Amygdala (tissue), 56 donors: Measurements from ENCODE around the gene CDK13.

Experiments
- DNase-seq, 56 donors: peaks; one replicate each; lab custom pipeline; 2025; lab: John Stamatoyannopoulos, UW

CDK13 gene

DNA sequence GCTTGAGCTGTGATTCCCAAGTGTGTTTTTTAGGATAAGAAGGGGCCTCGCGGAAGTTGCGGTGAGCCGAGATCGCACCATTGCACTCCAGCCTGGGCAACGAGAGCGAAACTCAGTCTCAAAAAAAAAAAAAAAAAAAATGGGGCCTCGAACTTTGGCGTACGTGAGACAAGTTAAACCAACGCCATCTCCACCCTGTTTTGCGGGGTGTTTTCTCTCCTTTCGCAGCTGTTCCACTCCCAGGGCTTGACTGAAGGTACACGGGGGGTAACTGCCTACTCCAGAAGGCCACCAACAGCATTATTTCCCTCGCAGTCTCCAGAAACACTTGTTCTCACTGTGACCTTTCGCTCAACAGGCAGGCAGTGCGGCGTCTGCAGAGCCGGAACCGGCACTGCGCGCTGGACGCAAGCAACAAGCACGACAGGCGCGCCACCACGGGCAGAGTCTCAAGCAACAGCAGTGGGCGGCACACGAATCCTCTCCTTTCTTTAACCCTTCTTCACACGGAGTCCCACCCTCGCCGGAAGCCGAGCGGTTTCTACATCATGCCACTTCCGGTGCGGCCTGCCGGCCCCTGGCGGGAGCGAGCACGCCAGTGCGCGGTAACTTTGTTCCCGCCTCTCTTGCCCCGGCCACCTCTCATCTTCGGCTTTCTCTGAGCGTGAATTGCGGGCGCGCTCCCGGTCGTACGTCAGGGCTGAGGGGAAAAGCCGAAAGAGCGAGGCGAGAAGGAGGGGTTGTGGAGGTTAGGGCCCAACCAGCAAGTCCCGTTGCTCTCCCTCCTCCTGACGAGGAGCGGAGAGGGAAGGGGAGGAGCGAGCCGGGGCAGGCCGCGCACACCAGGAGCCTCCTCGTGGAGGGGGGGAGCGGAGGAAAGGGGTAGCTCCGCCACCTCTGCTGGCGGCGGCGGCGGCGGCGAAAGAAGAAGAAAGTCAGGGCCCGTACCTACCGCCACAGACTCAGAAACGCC, 814 bp upstream of the CDK13 start:
- peak; percentile 72 to 99 (median 98) for DNase-seq

DNA sequence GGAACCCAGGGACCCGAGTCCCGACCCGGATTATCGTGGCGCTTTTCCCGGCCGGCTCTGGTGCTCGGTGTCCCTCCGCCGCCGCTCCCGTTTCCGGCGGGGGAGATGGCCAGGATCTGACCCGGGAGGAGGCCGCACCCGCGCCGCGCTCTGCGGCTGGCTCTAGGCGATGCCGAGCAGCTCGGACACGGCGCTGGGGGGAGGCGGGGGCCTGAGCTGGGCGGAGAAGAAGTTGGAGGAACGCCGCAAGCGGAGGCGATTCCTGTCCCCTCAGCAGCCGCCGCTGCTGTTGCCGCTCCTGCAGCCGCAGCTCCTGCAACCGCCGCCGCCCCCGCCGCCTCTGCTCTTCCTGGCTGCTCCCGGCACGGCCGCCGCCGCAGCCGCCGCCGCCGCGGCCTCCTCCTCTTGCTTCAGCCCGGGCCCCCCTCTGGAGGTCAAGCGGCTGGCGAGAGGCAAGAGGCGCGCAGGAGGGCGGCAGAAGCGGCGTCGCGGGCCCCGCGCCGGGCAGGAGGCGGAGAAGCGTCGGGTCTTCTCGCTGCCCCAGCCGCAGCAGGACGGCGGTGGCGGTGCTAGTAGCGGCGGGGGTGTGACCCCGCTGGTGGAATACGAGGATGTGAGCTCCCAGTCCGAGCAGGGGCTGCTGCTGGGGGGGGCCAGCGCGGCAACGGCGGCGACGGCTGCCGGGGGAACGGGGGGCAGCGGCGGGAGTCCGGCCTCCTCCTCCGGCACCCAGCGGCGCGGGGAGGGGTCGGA, 593 bp downstream of the CDK13 start:
- DNase-seq: peak in 36 of 56 donors; percentile 22 to 72 (median 48)

DNA sequence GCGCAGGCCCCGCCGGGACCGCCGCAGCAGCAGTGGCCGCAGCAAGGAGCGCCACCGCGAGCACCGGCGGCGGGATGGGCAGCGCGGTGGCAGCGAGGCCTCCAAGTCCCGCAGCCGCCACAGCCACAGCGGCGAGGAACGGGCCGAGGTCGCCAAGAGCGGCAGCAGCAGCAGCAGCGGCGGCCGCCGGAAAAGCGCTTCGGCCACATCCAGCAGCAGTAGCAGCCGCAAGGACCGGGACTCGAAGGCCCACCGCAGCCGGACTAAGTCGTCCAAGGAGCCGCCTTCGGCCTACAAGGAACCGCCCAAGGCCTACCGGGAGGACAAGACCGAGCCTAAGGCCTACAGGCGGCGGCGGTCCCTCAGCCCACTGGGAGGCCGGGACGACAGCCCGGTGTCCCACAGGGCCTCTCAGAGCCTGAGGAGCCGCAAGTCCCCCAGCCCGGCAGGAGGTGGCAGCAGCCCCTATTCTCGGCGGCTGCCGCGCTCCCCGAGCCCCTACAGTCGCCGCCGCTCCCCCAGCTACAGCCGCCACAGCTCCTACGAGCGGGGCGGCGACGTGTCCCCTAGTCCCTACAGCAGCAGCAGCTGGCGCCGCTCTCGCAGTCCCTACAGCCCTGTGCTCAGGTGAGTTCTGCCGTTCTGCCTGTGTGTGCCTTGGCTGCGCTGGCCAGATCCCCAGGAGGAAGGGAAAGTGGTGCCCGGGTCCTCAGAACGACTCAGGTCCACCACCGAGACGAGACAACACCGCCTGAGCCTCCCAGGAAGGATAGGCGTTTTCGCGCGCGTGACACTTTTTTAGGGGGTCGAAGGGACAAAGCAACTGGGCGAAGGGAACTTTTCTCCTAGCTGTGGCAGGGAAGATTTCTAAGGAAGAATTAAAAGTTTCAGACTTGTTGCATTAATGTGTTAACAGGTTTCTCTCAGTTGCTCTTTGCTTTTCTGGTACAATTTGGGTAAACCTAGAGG, 1.5 kb downstream of the CDK13 start:
- DNase-seq: peak in 51 of 56 donors; percentile 2 to 68 (median 31)

DNA sequence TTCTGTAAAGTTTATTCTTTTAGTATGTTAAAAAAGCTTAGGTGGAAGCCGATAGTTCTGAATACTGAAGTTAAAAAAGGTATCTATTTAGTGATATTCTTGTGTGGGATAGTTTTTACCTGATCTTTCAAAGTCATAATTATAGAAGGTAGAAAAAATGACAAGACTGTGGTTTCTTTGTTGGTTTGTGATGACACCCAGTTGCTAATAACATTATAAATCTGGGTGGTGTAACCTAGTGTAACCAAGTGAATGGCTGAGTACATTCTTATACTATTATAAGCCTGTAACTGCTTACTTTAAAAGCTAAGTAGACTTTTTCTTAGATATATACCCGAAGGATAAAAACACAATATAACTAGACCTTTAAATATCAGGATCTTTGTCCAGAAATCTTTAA, 2.3 kb downstream of the CDK13 start:
- DNase-seq: no peak

DNA sequence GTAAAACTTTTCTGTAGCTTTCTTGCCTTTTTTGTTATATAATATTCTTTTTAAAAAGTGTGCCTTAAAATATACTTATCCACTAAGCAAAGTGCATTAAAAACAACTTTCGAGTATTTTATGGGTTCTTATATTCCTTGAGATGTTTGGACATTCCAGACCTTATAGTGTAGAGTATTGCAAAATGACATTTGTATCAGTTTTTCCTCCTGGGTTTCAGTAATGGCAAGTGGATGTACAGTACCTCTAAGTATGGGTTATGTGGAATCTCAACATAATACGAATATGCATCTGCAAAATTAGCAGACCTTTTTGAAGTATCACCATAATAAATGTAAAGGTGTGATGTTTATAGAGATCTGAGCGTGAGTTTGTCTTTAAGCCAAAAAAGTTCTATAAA, 2.7 kb downstream of the CDK13 start:
- no peak for DNase-seq

DNA sequence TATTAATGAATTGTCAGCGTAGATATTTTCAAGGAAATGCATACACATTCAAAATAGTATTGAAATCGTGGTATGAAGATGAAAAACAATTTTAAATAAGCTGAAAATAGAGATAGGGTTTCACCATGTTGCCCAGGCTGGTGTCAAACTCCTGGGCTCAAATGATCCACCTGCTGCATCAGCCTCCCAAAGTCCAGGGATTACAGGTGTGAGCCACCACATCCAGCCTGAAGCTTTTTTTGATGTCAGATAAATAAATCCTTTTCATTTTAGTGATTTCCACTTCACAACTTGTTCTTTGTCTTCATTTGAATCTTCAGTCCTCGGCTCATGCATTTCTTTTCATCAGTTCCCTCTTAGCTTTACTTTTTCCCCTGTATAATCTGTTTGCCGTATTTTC, 4.6 kb downstream of the CDK13 start:
- DNase-seq: no peak

DNA sequence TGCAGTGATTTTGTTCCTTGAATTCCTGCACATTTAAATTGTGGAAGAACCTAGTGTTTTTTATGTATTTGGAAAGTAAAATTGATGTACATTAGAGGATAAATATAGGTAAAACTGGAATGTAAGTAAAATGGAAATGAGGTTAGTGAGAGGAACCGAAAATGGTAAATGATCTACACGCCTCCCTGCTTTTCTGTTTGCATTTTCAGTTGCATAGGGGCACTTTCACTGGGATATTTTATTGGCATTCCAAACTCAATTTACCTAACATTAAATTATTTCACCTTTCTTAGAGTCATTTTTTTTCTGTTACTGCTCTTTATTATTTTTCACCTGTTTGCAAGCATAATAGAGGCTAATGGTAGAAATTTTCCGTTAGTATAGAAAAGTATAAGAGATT, 8.0 kb downstream of the CDK13 start:
- no peak for DNase-seq

DNA sequence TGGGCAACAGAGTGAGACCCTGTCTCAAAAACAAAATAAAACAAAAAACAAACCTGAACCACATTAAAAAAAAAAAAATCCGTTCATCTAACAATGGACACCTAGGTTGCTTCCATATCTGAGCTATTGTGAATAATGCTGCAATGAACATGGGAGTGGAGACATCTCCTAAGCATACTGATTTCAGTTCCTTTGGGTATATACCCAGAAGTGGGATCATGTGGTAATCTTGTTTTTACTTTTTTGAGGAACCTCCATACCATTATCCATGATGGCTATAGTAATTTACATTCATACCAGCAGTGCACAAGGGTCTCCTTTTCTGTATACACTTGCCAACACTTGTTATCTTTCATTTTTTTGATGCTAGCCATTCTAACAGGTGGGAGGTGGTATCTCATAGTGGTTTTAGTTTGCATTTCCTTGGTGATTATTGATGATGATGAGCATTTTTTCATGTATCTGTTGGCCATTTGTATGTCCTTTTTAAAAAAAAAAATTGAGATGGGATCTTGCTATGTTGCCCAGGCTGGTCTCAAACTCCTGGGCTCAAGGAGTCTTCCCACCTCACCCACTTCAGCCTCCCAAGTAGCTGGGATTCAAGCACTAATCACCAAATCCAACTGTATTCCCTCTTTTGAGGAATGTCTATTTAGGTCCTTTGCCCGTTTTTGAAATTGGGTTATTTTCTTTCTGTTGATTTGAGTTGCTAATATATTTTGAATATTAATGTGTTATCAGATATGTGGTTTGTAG, 17.5 kb downstream of the CDK13 start:
- no peak for DNase-seq

DNA sequence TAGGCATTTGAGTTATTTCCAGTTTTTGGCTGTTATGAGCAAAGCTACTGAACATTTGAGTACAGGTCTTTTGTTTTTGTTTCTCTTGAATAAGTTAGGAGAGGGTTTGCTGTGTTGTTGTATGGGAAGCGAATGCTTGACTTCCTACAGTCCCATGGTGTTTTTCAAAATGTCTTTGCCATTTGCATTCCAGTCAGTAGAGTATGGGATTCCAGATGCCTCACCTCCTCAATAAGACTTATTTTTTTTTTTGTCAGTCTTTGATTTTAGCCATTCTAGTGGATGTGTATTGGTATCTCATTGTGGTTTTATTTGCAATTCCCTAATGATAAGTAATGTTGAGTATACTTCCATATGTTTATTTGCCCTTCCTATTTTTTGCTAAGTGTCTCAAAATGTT, 19.4 kb downstream of the CDK13 start:
- DNase-seq: no peak

DNA sequence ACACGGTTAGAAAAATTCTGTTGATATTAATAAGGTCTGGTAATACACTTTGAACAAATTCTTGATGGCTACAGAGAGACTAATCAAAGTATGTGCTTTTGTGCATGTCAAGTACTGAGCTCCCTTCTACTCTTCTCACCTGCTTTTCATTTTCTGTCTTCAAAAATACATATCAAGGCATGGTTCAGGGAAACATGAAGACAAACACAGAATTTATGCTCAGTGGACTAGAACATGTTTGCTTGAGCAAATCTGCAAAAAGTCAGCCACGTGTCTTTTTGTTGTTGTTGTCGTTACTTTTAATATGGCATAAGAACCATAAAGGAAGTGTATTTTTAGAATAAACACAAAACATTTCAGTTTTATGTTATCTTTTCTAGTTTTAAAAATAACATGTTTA, 21.9 kb downstream of the CDK13 start:
- no peak for DNase-seq

DNA sequence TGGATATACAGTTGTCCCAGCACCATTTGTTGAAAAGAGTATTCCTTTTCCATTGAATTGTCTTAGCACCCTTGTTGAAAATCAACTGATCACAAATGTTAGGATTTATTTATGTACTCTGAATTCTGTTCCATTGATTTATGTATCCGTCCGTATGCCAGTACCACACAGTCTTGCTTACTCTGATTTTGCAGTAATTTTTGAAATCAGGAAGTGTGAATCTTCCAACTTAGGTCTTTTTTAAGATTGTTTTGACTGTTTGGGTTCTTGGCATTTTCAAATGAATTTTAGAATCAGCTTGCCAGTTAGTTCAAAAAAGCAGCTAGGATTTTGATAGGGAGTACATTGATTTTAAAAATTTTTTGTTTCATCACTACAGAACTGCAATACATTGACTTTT, 23.7 kb downstream of the CDK13 start:
- no peak for DNase-seq

DNA sequence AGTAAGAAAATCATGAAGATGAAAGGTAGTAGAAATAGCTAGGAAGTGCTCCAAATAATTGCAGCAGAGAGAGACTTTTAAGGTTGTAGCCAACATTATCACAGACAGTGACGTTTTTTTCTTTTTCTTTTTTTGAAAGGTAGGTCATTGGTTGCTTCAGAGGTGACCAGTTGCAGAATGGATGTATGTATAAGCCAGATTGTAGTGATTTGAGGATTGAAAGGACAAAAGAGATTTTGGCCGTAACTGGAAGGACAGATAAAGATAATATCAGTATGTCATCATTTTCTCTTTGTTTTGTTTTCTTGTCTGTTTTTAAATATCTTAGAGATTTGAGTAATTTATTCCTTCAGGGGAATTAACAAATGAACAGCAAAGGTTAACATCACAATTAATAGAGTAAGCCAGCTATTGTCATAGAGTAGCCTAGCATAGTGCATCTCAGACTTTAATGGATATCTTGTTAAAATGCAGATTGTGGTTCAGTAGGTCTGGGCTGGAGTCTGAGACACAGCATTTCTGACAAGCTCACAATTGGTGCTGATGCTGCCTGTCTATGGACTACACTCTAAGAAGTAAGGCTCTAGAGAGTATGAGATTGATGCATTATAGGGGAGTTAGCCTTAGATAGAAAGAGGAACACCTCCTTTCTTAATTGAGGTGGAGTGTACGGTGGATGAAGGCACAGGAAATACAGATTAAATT, 28.3 kb downstream of the CDK13 start:
- no peak for DNase-seq

DNA sequence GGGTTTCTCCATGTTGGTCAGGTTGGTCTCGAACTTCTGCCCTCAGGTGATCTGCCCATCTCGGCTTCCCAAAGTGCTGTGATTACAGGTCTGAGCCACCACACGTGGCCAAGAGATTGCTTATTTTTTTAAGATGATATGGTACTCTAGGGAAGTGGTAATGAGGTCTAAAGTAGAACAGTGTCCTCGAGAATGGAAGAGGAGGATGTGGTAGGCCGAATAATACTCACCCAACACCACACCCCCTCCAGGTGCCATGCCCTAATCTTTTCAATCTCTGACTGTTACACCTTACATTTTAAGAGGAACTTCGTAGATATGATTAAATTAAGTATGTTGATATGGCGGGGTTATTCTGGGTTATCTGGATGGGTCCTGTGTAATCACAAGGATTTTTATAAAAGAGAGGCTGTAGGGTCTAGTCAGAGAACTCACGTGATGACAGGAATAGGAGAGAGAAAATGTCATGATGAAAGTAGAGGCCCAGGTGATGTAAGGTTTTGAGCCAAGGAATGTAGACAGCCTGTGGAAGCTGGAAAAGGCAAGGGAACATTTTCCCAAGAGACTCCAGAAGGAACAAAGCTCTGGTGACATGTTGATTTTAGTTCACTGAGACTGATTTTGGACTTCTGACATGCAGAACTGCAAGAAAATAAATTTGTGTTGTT, 29.5 kb downstream of the CDK13 start:
- no peak for DNase-seq

DNA sequence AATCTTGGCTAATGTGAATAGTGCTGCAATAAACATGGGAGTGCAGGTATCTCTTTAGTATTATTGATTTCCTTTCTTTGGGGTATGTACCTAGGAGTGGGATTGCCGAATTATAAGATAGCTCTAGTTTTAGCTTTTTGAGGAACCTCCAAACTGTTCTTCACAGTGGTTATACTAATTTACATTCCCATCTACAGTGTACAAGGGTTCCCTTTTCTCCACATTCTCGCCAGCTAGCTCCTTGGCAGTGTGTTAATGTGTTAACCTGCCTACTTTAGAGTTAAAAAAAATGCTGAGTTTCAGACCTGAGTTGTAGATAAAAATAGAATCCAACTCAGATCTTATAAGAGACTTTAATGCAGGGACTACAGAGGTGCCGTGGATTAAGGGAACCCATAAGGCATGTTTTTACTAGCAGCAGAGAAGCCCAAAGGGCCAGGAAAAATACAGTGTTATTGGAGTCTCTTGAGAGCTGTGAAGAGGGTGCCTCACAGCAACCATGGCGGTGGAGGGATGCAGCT, 35.4 kb downstream of the CDK13 start:
- no peak for DNase-seq

DNA sequence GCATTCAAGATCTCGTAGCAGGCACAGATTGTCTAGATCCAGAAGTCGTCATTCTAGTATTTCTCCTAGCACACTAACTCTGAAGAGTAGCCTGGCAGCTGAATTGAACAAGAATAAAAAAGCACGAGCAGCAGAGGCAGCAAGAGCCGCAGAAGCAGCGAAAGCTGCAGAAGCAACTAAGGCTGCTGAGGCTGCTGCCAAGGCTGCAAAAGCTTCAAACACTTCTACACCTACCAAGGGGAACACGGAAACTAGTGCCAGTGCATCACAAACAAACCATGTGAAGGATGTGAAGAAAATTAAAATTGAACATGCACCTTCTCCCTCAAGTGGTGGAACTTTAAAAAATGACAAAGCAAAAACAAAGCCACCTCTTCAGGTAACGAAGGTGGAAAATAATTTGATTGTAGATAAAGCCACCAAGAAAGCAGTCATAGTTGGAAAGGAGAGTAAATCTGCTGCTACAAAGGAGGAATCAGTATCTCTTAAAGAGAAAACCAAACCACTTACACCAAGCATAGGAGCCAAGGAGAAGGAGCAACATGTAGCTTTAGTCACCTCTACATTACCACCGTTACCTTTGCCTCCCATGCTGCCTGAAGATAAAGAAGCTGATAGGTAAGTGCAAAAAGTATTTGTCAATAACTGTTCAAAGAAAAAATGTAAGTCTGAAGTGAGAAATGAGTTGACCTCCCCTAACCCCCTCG, 37.7 kb downstream of the CDK13 start:
- peak in 23 of 56 donors; percentile 1 to 49 (median 11) for DNase-seq

DNA sequence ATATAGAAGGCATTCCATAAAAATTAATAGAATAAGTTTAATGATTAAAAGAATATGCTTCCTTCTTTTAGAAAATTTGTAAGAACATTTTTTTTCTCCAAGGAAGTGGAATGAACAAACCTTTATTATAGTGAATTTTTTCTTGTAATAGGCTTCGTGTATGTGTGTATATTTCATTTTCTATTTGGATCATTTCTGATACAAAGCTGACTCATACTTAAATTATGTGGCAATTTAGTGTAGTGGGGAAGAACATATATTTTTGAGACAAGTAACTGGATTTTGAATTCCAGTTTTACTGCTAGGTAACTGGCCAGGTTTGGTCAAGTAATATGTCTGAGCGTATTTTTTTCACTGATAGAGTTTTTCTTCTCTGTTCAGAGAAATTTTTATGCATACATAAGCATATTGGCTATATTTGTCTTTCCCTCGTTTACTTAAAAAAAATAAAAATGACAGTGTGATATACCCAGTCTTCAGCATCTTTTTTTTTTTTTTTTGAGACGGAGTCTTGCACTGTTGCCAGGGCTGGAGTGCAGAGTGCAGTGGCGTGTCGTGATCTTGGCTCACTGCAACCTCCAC, 50.8 kb downstream of the CDK13 start:
- DNase-seq: no peak

DNA sequence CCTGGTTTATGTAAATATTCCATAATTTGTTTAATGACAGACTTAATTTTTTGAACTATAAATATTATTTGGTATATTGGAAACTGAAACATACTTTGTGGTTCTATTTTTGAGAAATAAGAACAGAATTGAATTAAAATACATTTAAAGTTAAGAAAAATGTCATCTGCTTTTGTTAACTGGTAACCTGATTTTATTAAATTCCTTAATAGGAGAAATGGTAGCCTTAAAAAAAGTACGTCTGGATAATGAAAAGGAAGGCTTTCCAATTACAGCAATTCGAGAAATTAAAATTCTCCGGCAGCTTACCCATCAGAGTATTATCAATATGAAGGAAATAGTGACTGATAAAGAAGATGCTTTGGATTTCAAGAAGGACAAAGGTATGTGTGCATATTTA, 51.6 kb downstream of the CDK13 start:
- DNase-seq: no peak
